NCI-H748 (cell line): ENCODE data around the gene FAM120A.

Experiments used
- DNase-seq: peaks from one replicate; lab custom pipeline; 2025; ENCODE audit not compliant: unreplicated experiment; lab: John Stamatoyannopoulos, UW

The FAM120A gene

DNA sequence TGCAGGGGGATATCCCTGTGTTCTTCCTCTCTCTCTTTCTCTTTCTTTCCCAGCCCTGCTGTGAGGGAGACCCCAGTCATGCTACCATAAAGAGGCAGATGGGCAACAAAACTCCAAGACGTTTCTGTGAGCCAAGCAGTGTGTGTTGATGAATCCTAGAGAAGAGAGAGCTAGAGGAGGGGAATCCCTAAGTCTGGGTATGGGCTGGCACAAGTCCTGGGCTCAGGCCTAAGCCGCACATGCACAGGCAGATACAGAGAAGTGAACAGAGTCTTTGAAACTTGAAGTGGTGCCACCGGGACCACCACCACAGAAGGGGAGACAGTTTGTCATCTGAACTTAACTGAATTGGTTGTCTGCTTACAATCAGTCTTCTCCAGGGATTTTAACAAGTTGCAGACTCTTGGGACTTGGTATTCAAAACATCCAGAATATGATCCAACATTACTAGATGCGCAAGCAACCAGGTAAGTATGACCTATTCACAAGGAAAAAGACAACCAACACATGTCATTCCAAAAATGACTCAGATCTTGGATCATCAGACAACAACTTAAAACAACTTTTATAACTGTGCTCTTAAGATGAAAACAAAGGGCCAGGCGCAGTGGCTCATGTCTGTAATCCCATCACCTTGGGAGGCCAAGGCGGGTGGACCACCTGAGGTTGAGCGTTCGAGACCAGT is 10.4 kb upstream of the FAM120A start:
- DNase-seq, result no peak

DNA sequence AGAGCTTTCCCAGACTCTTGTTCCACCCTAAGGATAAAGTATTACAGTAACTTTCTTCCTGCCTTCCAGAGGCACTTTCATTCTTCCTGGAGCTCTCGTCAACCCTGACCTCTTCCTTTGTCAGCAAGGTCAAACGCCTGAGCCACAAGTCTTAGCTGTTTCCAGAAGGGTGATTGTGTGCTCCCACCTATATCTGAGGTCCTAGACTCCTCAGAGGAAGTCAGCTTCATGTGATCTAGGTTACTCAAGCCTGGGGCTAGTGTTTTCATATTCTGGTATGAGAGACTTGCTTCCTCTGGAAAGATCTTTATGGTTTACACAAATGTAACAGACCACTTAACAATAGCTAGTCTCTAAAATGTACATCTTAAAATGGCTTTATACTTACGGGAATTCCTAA is 5.4 kb upstream of the FAM120A start:
- DNase-seq, result no peak

DNA sequence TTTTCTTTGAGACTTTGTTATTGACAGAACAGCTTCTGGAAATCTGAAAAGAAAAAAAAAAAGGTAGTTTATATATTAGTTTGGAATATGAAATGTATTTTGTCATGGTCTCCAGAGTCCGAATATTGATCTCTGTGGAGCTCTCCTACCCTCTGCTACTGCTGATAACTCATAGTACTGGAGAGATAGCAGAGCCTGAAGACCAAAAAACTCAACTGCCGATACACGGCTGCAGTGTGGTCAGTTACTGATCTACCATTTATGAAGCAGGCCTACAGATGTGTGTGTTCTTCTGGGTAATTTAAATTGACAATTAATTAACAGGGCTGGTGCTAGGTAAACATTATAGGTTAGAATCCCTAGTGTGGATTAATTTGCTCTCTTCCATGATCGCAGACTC is 3.8 kb upstream of the FAM120A start:
- no peak for DNase-seq

DNA sequence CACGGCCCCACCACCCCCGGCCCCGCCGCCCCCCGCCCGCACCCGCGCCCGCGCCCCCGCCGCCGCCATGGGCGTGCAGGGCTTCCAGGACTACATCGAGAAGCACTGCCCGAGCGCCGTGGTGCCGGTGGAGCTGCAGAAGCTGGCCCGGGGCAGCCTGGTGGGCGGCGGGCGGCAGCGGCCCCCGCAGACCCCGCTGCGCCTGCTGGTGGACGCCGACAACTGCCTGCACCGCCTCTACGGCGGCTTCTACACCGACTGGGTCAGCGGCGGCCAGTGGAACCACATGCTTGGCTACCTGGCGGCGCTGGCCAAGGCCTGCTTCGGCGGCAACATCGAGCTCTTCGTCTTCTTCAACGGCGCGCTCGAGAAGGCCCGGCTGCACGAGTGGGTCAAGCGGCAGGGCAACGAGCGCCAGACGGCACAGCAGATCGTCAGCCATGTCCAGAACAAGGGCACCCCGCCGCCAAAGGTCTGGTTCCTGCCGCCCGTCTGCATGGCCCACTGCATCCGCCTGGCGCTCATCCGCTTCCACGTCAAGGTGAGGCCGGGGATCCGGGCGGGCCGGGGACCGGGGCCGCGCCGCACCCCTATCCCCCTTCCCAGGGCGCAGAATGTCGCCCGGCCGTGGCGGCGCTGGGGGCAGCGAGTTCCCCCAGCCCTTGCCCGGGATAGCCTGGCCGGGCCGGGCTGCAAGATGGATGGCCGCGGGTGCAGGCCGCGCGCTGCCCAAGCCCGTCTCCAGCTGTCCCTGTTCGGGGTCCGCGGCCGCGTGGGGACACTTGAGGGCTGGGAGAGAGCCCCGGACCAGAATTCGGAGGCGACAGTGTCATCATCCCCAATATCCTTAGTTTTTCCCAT is 594 bp downstream of the FAM120A start:
- peak; percentile 64 for DNase-seq

DNA sequence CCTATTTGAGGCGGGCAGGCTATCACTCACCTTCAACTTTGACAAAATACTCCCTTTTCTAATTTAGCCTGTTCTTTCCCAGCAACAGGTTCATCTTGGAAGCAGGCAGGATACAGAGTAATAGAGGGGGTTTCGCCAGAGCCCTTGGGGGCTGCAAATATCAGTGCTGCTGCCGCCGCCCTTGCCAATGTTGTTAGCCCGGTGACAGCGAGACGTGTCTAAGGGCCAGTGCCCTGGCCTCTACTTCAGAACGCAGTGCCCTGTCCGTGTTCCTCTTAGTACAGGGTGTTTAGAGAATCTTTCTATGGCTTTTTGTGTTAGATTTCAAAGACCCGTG is 1.2 kb downstream of the FAM120A start:
- DNase-seq, result peak; percentile 62

DNA sequence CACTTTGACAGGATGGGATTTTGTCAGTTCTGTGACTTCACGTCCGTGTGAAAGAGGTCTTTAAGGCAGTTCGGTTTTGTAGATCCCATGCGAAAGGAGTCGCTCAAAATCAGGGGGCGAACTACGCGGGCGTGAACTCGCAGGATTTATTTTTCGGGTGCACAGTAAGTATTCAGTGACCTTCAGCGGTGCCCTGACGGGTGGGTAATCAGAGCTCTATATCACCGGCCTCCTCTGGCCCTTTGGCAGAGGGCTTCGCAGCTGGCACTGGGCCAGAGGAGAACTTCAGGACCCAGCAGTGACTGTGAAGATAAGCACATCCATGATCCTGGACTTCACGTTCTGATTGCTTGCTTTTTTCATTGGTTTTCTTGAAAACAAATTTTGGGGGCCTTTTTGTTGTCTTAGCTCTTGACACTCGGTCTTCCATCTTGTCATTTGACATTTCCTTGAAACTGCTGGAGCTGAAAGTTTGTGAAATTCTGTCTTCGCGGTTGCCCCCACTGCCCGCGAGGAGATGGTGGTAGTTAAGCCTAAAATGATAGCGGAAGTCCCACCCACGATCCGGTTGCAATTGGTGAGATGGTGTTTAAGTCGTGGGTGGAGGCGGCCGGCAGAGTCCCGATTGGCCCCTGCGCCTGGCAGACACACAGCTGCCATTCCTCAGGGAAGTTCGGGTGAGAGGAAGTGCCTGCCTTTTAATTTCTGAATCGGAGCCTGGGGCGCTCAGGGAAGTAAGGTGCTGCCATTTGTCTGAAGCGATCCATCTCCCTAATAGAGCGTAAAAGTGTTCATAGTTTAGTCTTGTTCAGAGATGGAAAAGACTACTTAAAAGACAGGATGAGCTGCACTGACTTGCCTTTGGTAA is 1.8 kb downstream of the FAM120A start, which contains the start of gene FAM120AOS:
FAM120AOS (minus strand) TSS at position 535 of the 868 bp plus-strand sequence. CDS start 872 bp downstream, outside the sequence.
- peak; percentile 94 for DNase-seq

DNA sequence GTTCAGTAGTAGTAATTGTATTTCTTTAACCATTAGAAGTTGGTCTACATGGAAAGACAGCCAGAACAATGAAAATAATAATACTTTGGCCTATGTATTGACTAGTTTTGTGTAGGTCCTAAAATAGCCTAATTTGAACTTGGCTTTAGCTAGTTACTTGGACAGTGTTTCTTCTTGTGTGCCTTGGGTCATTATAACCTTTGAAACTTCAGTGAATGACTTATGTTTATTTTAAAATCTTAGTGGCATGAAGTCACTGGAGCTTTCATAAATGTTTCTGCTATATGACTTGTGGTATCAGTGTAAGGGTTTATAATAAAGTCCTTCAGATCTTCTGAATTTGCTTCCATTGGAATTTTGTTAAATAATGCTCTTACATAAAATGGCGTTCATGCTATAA is 4.5 kb downstream of the FAM120A start:
- DNase-seq, result no peak

DNA sequence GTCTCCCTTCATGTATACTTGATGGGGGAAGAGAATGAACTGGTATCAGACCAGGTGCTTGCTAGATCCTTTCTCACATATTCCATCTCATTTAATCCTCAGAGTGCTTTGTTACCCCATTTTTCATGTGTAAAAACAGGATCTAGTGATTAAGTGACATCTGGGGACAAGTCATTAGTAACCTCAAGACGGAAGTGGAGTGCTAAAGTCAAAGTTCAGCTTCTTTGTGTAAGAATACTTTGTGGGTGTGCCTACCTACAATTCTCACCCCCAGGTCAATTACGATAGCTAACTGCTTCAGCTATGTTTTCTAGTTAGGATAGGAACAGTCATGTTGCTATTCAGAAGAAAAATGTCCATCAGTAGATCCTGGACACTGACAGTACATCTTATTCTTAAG is 5.0 kb downstream of the FAM120A start:
- DNase-seq, result no peak

DNA sequence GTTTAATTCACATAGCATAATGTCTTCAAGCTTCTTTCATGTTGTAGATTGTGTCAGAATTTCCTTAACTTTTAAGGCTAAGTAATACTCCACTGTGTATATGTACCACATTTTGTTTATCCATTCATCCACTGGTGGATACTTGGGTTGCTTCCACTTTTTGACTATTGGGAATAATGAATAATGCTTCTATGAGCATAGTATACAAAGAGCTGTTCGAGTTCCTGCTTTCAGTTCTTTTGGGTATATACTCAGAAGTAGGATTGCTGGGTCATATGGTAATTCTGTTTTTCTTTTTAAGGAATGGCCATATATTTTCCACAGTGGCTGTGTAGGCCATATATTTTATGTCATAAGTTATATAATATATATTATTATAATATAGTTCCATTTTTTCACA is 5.5 kb downstream of the FAM120A start:
- DNase-seq, result no peak

DNA sequence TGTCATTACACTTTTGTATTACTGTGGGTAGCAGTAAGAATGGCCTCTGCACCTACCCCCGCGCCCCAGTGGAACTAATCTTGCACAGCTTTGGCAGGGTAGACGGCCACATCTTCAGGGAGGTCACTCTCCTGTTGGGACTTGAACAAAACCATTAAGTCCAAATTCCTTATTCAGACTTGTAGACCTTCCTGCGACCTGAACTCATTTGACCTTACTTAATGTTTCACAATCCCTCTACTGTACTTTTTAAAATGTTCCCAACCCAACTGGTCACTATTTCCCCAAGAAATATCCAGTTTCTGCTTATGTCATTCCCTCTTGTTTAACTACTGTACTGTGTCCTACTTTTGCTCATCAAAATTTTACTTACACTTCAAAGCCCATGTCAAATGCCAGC is 7.2 kb downstream of the FAM120A start:
- no peak for DNase-seq

DNA sequence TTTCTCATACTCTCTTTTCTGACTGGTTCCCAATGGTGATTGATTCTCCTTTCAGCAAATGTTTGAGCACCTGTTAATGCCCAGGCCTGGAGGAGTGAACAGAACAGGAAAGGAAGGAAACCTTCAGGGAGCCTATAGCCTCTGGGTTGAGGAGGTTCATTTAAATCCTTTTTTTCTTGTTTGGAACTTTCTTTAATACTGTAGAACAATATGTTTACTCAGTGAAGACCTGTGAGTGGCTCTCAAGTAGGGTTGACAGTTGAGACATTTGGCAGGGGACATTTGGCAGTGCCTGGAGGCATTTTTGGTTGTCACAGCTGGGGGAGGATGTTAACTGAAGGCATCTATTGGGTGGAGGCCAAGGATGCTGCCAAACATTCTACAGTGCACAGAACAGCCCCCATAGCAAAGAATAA is 8.0 kb downstream of the FAM120A start:
- no peak for DNase-seq

DNA sequence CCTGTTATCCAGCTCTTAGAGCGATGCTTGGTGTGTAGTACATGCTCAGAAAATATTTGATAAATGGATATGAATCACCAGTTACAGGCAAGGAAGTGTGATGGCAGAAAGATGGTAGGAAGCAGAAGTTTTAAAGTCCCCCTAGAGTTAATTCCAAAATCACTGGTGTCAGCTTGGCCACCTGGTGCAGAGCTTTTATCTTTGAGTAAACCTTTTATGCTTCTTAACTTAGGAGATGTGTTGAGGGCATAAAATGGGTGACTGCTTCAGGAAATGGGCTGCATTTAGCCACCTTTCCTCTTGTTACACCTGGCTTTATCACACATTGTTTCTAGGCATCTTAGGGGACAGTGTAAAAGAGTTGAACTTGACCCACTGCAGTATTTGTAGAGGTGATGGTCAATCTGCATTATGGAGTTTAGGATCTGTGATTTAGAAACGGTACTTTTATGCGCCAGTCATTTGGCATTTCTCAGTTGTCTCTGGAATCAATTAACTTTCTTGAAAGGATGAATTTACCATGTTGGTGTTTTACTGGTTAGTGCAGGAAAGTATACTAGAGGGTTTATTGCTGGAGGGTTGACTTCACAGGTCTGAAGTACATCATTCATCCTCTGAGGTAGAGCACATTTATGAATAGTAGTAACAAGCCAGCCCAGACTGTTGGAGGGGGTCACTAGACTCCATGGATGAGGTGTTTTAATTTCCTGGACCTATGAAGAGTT is 9.4 kb downstream of the FAM120A start:
- DNase-seq, result no peak

DNA sequence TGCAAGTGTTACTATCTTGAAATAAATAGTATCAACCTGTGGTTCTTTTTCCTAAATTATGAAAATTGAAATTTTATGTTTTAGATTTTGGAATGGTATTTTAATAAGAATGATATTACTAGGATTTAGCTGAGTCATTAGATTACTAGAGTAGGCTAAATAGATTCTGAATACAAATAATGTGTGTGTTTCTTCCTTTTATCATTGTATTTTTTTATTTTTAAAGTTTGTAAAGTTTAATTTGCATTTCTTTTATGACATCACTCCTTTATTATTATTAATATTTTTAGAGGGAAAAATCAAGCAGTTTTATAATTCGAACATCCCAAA is 9.9 kb downstream of the FAM120A start:
- no peak for DNase-seq

DNA sequence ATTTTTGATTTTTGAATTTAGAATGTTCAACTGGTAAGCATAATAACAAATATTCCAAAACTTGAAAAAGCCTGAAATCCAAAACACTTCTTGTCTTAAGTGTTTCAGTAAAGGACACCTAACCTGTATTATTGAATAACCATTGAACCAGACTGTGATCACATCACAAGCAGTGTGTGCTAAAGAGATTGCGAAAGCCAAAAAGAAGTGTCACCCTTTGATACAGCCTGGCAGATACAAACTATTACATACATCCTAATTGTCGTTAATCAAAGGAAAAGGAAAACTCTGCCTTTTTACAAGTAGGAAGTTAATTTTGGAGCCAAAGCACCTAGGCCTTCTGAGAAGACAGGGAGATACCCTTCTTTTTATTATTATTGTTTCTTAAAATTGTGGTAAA is 10.3 kb downstream of the FAM120A start:
- no peak for DNase-seq

DNA sequence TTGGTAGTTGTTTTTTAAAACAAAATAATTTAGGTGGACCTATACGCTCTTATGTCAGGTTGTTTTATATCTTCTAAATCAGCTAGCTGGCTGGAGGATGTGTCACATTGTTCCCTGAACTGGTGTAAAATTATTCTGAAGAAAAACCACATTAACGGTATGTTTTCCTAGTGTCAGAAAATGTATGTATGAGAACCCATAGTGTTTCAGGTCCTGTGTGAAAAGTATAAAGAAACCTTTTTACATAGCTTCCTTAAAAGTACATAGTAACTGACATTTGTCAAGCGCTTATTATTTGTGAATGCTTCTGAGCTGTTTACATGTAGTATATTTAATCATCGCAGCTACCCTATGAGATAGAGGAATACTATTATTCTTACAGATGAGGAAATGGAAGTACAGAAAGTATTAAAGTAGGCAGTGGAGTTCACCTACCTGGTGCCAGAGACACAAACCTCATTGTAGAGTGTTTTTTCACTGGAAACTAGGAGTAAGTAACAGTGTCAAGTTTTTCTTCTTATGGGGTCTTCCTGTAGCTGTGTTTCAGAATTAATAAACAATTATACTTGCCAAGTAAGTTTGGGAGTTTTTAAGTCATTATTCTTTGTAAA is 12.3 kb downstream of the FAM120A start:
- no peak for DNase-seq

DNA sequence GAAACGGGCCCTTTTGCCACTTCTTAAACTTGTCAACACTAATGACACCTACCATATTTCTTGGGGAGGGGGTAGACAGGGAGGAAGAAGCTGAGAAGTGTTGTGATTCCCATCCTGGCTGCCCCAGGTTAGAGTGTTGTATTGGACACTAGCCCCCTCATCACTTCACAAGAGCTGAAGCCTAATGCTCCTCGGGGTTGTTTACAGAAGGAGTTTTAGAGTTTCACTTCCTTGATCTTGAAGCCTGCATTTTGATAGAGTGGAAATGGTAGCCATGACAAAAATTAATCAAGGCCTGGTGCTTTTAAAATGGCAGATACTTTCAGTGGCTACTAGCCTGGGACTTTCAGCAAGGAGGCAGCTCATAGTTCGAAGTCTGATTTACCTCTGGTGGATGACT is 12.9 kb downstream of the FAM120A start:
- DNase-seq, result no peak

DNA sequence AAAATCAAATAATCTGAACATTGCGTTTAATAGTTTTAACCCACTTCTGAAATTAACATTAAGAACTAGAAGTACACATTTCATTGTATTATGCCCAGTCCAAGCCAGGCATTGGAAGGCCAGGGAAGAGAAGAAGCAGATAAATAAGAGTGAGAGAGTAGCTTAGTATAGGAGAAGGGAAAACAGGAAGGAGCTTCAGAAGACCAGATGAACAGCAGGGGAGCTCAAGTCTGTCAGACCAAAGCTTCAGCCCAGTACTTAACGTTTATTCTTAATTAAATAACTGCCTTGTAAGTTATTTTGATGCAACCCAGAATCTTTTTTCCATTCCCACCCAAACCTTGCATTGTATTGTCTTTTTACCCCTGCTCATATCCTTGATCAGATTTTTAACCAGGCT is 13.4 kb downstream of the FAM120A start:
- no peak for DNase-seq

DNA sequence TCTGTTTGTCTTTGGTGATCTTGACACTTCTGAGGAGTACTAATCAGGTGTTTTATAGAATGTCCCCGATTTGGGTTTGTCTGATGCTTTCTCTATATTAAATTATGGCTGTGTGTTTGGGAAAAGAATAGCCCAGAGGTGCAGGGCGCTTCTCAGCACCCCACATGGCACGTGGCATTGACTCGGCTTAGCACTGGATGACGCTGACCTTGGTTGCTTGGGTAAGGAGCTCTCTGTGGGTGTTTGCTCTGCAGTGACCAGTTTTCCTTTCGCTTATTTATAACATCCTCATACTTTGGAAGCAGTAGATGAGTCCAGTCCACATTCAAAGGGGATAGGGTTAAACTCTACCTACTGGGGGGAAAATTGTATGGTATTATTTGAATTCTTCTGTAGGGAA is 14.4 kb downstream of the FAM120A start:
- DNase-seq, result no peak

DNA sequence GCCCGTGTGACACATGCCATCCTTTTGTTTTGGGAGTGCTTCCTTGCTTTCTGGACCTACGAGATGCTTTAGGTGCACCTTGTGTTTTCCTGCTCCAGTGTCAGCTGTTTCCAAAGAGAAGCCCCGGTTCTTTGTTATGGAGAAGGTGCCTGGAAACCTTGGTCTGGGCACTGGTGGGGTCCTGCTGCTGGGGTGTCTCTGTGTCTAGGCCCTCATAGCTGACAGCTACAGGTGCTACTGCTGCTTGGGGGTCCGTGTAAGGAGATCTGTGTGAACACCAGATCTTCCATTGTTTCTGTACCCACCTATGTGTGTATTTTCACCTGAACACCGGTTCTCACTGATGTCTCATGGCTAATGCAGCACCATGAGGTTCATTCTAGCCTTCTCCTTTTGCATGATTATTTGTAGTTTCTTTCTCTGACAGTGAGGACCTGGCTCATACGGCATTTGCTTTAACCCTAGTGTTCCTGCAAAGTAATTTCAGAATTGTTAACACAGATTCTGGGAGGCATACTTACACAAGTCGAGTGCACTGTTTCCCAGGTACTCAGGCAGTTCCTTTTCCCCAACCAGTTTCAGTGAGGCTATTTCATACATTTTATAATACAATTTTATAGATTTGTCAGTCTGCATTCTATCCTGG is 15.1 kb downstream of the FAM120A start:
- peak; percentile 46 for DNase-seq

DNA sequence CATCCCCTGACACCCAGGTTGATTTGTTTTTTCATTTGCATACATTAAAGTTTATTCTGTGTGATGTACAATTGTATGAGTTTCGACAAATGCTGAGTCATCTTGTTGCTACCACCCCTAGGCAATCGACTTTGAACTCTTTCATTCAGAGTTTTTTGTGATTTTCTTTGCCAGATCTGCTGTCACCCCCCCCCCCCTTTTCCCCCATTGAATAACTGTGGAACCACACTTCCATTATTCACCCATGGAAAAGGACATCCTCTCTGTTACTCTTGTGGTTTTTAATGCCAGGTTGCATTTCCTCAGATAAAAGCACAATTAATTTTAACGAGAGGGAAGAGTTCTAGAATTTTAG is 15.6 kb downstream of the FAM120A start:
- DNase-seq, result no peak
